GM08714 (cell line): ENCODE data around the gene CSTB.
A peak's percentile ranks its signal among the peaks of the same experiment; 100 is the strongest.
"Not testable (repeated sequence)": the region's sequence is repeated elsewhere in the genome, so short reads cannot be mapped to it uniquely, and the experiment has no call there.

Experiments
- H3K4me3 ChIP-seq: fragments of 200-500 bp; sonication (Bioruptor generic); 2 replicates; pipeline ENCODE4 v1.5.1; 2014; ENCODE audit warnings: mild to moderate bottlenecking, low read length, inconsistent platforms
- ZNF274 ChIP-seq: IDR thresholded peaks from 2 replicates; pipeline ENCODE4 v1.6.1; 2012; ENCODE audit warnings: mild to moderate bottlenecking, low read depth, low read length

The CSTB gene

GRCh38 chr21:43775795-43776430 lies at the start of gene CSTB:
CSTB (minus strand) TSS chr21:43776308; CDS start chr21:43776269, 39 bp downstream.
- peak within 1 kb of the TSS; percentile 96 for H3K4me3 ChIP-seq
- no peak for TF ChIP-seq ZNF274

- H3K4me3 ChIP-seq: no peak overlapping the region
- no peak for TF ChIP-seq ZNF274
These were observed 49.3 kb upstream of the CSTB start for GRCh38 chr21:43825242-43825935.

GRCh38 chr21:43824333-43825241 lies 48.5 kb upstream of the CSTB start:
- TF ChIP-seq ZNF274: no peak

GRCh38 chr21:43822741-43823140 lies 46.6 kb upstream of the CSTB start:
- not testable (repeated sequence) for H3K4me3 ChIP-seq

More at GRCh38 chr21:43824333-43825241, 48.5 kb upstream of the CSTB start:
- no peak overlapping the region for H3K4me3 ChIP-seq

GRCh38 chr21:43822166-43822565 lies 46.1 kb upstream of the CSTB start:
- H3K4me3 ChIP-seq: not testable (repeated sequence)

- no peak overlapping the region for H3K4me3 ChIP-seq
- TF ChIP-seq ZNF274: no peak
These were observed 44.4 kb upstream of the CSTB start for GRCh38 chr21:43820466-43820865.

- TF ChIP-seq ZNF274: no peak
- H3K4me3 ChIP-seq: no peak overlapping the region
These were observed 43.6 kb upstream of the CSTB start for GRCh38 chr21:43819511-43820405.

GRCh38 chr21:43818685-43819084 lies 42.6 kb upstream of the CSTB start:
- no peak overlapping the region for H3K4me3 ChIP-seq
- no peak for TF ChIP-seq ZNF274

- TF ChIP-seq ZNF274: no peak
These were observed 41.3 kb upstream of the CSTB start for GRCh38 chr21:43817157-43818086.

GRCh38 chr21:43816611-43817071 lies 40.5 kb upstream of the CSTB start:
- no peak for TF ChIP-seq ZNF274
- H3K4me3 ChIP-seq: no peak overlapping the region

More at GRCh38 chr21:43817157-43818086, 41.3 kb upstream of the CSTB start:
- H3K4me3 ChIP-seq: no peak overlapping the region

- H3K4me3 ChIP-seq: no peak overlapping the region
- TF ChIP-seq ZNF274: no peak
These were observed 39.9 kb upstream of the CSTB start for GRCh38 chr21:43815991-43816390.

- no peak for TF ChIP-seq ZNF274
- H3K4me3 ChIP-seq: no peak overlapping the region
These were observed 39.1 kb upstream of the CSTB start for GRCh38 chr21:43815107-43815613.
